Activated CD4-positive, alpha-beta T cell treated with anti-CD3 and anti-CD28 coated beads, Interleukin-2, amount 50 U/mL, for 24 hours (primary cell): Measurements from ENCODE around the gene SUN5.
"Not testable (repeated sequence)": the region's sequence is repeated elsewhere in the genome, so short reads cannot be mapped to it uniquely, and the experiment has no call there.

ENCODE experiments used
- DNase-seq, 2 donors: peaks; one replicate each; pipeline ENCODE4 v3.0.0-alpha.2; 2020; ENCODE audit warnings: low read depth in 1 of 2, low spot score in 1 of 2

SUN5 gene

DNA sequence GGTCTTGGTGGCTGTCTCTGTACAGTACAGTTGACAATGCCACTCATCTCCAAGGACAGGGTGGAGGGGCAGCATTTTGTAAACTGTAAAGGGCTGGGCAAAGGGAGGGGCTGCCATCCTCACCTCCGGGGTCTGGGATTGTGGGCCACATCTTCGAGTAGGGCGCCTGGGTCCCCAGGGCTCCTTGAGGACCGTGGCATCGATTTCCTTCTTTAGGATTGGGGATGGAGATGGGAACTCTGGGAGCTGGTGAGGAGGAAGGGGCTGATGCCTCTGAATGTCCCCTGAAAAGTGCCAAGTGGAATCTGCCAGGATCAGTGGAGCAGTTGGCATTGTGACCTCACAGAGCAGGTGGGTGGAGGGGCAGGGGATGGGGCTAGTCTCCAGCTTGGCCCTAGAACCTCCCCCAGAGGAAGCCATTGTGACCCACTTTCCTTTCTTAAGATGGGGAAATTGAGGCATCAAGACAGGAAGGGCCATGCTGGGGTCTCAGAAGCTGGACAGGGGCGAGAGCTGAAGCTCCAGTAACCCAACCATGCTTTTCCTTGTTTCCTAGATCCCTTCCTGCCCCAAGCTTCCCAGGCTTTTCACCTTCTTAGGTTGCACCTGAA, at the start of gene SUN5:
TSS of gene SUN5 (minus strand) at position 293 of the 611 bp plus-strand sequence. CDS start at position 200, 93 bp downstream.
- no peak for DNase-seq

DNA sequence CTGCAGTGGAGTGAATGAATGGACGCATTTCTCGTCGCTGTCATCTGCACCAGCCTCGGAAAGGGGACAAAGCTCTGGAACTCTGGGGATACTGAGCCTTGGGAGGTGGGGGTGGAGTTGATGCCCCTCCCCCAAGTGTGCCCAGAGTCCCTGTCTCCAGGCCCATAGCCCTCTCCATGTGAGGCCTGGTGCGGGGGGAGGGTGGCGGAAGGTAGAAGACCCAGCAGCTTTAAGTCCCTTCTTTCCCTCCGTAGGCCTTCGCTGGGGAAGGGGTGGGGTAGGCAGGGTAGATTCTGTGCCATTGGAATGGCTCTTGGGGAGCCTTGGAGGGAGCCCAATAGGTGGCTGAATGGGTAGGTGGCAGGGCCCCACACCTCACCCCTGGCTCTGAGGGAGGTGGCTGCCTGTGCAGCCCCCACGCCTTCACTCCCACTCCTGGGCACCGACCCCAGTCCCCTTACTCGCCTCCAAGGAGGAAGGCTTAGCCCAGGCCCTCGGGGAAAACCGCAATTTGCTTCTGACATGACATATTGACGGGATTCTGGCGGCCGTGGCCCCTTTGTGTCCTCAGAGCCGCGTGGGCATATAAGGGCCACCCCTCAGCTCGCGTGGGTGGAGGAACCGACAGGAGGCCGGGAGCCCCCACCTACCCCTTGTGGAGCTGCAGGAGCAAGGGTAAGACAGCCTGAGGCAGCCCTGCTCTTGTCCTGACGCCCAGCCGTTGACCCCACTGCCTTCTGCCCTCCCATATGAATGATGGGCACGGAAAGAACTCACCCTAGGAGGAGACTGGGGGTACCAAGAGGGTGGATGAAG, 49.3 kb upstream of the SUN5 start, which contains the start of gene BPIFB3:
TSS of gene BPIFB3 (plus strand) at position 613 of the 816 bp plus-strand sequence. CDS start 1,533 bp downstream, outside the sequence.
- DNase-seq, result no peak

GRCh38 chr20:33051333-33051732, 47.1 kb upstream of the SUN5 start:
- DNase-seq, result no peak

DNA sequence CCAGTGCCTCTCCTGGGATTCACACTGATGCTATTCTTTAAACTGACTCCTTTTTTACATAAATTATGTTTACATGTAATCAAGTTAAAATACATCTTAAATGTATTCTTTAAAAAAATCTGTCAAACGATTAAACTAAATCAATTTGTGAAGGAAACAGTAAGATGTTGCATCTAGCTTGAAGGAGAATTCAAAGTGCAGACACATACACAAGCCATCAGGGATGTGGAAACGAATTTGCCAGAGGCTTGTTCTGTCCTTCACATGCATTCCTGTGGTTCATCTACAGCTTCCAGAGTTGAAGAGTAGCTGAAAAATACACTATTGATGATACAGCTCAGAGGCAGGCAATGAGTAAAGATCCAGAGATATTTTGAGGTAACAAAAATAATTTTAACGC, 42.2 kb upstream of the SUN5 start:
- DNase-seq, result no peak

- DNase-seq, result not testable (repeated sequence)
Measured at GRCh38 chr20:33045129-33045721, 41.0 kb upstream of the SUN5 start.

- no peak for DNase-seq
Measured at GRCh38 chr20:33043731-33044181, 39.5 kb upstream of the SUN5 start.

DNA sequence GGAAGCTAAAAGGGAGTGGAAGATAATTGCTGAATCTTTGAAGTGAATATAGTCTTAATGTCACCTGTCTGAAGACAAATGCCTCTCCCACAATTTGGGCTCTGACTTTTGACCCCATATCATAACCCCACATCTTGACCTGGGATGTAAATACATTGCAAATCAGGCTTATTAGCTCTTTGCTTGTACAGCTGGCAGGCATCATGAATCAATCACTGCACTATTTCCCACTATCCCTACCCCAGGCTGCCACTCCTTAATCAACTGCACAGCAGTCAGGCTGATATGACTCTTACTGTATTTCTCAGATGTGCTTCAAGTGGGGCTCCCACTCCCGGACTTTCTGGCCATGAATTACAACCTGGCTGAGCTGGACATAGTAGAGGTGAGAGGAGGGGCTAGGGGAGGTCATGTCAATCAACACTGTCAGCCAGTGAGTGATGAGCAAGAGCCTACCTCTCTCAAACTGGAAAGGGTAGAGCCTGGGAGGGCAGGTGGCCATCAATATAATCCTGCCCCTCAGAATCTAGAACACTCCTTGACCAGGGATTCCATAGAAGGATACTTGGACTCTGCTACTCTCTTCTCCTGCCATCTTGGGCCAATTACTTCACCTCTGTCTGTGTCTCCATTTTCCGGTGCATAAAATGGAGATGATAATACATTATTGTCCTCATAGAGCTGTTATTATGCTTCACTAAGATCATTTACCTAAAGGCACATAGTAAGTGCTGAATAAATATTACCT, 38.9 kb upstream of the SUN5 start:
- no peak for DNase-seq

- no peak for DNase-seq
Measured at GRCh38 chr20:33042430-33042829, 38.2 kb upstream of the SUN5 start.

GRCh38 chr20:33038243-33038642, 34.0 kb upstream of the SUN5 start:
- no peak for DNase-seq

DNA sequence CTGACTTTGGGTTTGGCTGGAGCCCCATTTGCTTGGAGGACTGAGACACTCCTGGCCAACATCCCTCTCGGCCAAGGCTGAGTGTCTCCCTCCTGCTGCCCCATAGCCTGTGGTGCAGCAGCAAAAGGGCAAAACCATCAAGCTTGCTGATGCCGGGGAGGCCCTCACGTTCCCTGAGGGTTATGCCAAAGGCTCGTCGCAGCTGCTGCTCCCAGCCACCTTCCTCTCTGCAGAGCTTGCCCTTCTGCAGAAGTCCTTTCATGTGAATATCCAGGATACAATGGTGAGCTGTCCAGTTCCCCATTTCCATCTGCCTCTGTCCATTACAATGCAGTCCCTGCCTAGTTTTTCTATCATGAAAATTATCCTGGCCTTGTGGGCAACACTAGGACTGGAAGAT, 33.2 kb upstream of the SUN5 start:
- DNase-seq, result no peak

DNA sequence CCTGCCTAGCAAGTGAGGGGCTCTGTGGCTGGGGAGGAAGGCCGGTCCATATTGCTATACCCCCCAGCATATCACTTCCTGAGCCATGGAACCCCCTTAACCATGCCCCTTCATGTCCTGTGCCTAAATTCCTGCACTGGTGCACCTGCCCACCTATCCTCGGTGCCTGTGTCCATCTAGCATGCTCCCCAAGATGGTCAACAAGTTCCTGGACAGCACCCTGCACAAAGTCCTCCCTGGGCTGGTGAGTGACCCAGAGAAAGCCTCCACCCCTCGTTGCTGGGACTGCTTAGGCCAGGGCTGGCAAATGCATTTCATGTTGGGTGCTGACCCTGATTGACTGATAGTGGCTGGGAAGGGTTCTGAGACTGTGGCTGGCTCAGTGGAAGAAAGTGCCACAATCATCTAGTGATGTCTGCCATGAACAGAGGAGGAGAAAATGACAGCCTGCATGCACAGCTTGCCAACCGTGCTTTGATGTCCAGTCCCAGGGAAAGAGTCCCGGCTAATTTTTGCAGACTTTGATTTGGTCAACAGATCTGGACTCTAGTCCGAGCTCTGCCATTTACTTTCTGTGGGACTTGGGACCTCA, 30.8 kb upstream of the SUN5 start:
- DNase-seq, result no peak

- no peak for DNase-seq
Measured at GRCh38 chr20:33034115-33034514, 29.9 kb upstream of the SUN5 start.

- no peak for DNase-seq
Measured at GRCh38 chr20:33033381-33033780, 29.1 kb upstream of the SUN5 start.

- no peak for DNase-seq
Measured at GRCh38 chr20:33032555-33032954, 28.3 kb upstream of the SUN5 start.

DNA sequence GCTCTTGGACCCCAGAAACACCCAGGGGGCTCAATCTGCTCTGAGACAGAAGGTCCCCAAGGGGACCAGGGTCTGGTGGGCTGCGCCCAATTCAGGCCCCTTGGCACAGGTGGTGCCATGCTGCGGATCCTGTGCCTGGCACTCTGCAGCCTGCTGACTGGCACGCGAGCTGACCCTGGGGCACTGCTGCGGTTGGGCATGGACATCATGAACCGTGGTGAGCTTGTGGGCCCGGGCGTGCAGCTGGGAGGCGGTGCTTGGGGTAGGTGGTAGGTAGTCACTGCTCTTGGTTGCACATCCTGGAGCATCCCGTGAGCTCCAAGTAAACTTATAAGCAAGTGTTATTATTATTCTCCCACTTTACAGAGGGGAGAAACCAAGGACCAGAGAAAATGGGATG, 27.3 kb upstream of the SUN5 start, which contains the start of gene BPIFB6:
TSS of gene BPIFB6 (plus strand) at position 118 of the 400 bp plus-strand sequence. CDS start at position 118, 0 bp downstream.
- no peak for DNase-seq

- DNase-seq, result no peak
Measured at GRCh38 chr20:33030569-33030968, 26.3 kb upstream of the SUN5 start.

GRCh38 chr20:33030076-33030475, 25.8 kb upstream of the SUN5 start:
- no peak for DNase-seq

GRCh38 chr20:33028875-33029274, 24.6 kb upstream of the SUN5 start:
- DNase-seq, result no peak

GRCh38 chr20:33027769-33028751, 23.8 kb upstream of the SUN5 start:
- no peak for DNase-seq
